ENCODE results near the gene DGKI. TPM values are rescaled to one million over a fixed set of nuclear protein-coding genes. Genes with fewer than 3 reads are reported as not detected.
A peak's percentile ranks its signal among the peaks of the same experiment; 100 is the strongest.

DGKI gene
- total and polyA plus RNA-seq, 2 donors (not counting 1 experiment from before 2014, with no cell fraction given): 0.74 to 2.1 TPM

DNA sequence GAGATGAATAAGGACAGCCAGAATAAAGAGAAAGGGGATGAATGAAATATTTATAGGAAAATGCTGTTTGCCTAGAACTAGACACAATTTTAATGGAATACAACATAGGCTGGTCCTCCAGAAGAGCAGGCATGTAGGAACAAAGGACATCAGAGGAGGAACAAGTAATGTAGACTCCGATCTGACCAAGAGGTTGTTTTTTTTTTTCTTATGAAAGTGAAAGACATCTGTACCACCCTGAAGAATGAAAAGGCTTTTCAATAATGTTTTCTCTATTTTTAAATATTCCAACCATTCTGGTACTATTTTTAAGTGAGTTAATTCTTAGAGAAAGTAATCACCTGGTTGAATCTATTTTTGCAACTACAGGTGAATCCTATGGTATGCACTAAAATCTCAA is 366.4 kb downstream of the DGKI start:
- no peak for DNase-seq (ENCODE audit: low read depth in 2 of 2)
- Histone ChIP-seq H3K9ac (ENCODE audit: insufficient read depth, low read length) (no peak overlapping the region), H4K20me1 (ENCODE audit: control insufficient read depth, extremely low read depth, insufficient read depth, low read length) (no peaks in the 10 kb centered on the region), H3K4me1 (ENCODE audit: control insufficient read depth, extremely low read depth, insufficient read depth, low read length) (no peaks in the 10 kb centered on the region), H3K4me2 (ENCODE audit: extremely low read depth, insufficient read depth, low read length) (no peak overlapping the region), H3K9me3 (ENCODE audit: control insufficient read depth, insufficient read depth, low read depth, low read length) (no peaks in the 10 kb centered on the region), H3K79me2 (ENCODE audit: control insufficient read depth, insufficient read depth, low read length) (no peaks in the 10 kb centered on the region), H3K36me3 (ENCODE audit: control insufficient read depth, insufficient read depth, low read length) (no peaks in the 10 kb centered on the region), H3K27ac (ENCODE audit: insufficient read depth, low read length) (no peak overlapping the region), H3K27me3 (ENCODE audit: control insufficient read depth, insufficient read depth, low read length) (no peaks in the 10 kb centered on the region), H3K4me3 (replicated peaks in 1 of 4; ENCODE audit: control extremely low read depth in 1 of 4, insufficient read depth in 1 of 4, low read depth in 3 of 4, low read length in 4 of 4) (no peak overlapping the region), H2AFZ (ENCODE audit: low read length) (no peak overlapping the region)
- TF ChIP-seq, protein P1, sequence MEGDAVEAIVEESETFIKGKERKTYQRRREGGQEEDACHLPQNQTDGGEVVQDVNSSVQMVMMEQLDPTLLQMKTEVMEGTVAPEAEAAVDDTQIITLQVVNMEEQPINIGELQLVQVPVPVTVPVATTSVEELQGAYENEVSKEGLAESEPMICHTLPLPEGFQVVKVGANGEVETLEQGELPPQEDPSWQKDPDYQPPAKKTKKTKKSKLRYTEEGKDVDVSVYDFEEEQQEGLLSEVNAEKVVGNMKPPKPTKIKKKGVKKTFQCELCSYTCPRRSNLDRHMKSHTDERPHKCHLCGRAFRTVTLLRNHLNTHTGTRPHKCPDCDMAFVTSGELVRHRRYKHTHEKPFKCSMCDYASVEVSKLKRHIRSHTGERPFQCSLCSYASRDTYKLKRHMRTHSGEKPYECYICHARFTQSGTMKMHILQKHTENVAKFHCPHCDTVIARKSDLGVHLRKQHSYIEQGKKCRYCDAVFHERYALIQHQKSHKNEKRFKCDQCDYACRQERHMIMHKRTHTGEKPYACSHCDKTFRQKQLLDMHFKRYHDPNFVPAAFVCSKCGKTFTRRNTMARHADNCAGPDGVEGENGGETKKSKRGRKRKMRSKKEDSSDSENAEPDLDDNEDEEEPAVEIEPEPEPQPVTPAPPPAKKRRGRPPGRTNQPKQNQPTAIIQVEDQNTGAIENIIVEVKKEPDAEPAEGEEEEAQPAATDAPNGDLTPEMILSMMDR (conservative IDR thresholded peaks at IDR 0.05 in 1 of 2, IDR thresholded peaks at IDR 0.05 in 1 of 2; ENCODE audit: low read depth in 1 of 2, low read length in 2 of 2): no peak
- no peak for TF ChIP-seq EZH2 (IDR thresholded peaks at IDR 0.05; ENCODE audit: low read length, missing control alignments)

DNA sequence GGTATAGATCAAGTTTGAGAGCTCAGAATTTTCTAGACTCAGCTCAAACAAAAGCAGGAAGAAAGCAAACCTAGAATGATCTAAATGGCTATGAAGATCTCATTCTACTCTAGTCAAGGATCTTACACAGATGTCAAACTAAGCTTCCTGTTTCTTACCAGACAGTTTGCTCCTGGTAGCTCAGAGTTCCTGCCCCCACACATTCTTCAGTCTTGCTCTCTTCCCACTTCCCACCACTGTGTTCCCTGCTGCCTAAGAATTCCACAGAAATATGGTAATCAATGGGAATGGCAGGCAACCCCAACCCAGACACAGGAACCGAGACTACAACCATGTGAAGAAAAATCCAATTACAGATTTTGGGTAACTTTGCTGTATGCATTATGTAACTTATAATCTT is 369.8 kb downstream of the DGKI start:
- no peak for TF ChIP-seq EZH2 (IDR thresholded peaks at IDR 0.05; ENCODE audit: low read length, missing control alignments)
- TF ChIP-seq, protein P1 (conservative IDR thresholded peaks at IDR 0.05 in 1 of 2, IDR thresholded peaks at IDR 0.05 in 1 of 2; ENCODE audit: low read depth in 1 of 2, low read length in 2 of 2): no peak
- no peak overlapping the region for H3K27ac ChIP-seq (ENCODE audit: insufficient read depth, low read length)
- H3K9me3 ChIP-seq (ENCODE audit: control insufficient read depth, insufficient read depth, low read depth, low read length): no peaks in the 10 kb centered on the region
- H4K20me1 ChIP-seq (ENCODE audit: control insufficient read depth, extremely low read depth, insufficient read depth, low read length): no peaks in the 10 kb centered on the region
- H3K4me2 ChIP-seq (ENCODE audit: extremely low read depth, insufficient read depth, low read length): no peak overlapping the region
- H2AFZ ChIP-seq (ENCODE audit: low read length): no peak overlapping the region
- peak in 1 of 2 donors; percentile 89 for DNase-seq (ENCODE audit: low read depth in 2 of 2)
- no peaks in the 10 kb centered on the region for H3K4me1 ChIP-seq (ENCODE audit: control insufficient read depth, extremely low read depth, insufficient read depth, low read length)
- H3K27me3 ChIP-seq (ENCODE audit: control insufficient read depth, insufficient read depth, low read length): no peaks in the 10 kb centered on the region
- no peak overlapping the region for H3K9ac ChIP-seq (ENCODE audit: insufficient read depth, low read length)
- H3K79me2 ChIP-seq (ENCODE audit: control insufficient read depth, insufficient read depth, low read length): no peaks in the 10 kb centered on the region
- no peaks in the 10 kb centered on the region for H3K36me3 ChIP-seq (ENCODE audit: control insufficient read depth, insufficient read depth, low read length)
- no peak overlapping the region for H3K4me3 ChIP-seq (replicated peaks in 1 of 4; ENCODE audit: control extremely low read depth in 1 of 4, insufficient read depth in 1 of 4, low read depth in 3 of 4, low read length in 4 of 4)

DNA sequence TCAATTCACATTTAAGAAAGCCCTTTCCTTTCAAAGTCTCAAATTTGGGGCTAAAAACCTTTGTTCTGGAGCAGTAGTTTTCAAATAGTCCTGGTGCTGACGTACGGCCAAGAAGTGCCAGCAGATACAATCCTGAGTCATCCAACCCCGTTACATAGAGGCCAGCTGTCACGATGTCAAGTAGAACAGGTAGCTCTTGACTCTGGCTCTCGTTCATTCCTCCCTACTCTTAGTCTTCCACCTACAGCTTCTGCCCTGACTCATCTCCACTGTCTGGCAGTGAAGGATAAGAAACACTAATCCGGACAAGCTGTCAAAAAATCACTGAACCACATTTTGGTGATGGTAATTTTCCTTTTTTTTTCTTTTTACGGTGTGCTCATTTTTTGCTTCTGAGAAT is 370.8 kb downstream of the DGKI start:
- no peaks in the 10 kb centered on the region for H3K79me2 ChIP-seq (ENCODE audit: control insufficient read depth, insufficient read depth, low read length)
- no peaks in the 10 kb centered on the region for H3K4me1 ChIP-seq (ENCODE audit: control insufficient read depth, extremely low read depth, insufficient read depth, low read length)
- TF ChIP-seq EZH2 (IDR thresholded peaks at IDR 0.05; ENCODE audit: low read length, missing control alignments): no peak
- TF ChIP-seq, protein P1 (conservative IDR thresholded peaks at IDR 0.05 in 1 of 2, IDR thresholded peaks at IDR 0.05 in 1 of 2; ENCODE audit: low read depth in 1 of 2, low read length in 2 of 2): no peak
- H2AFZ ChIP-seq (ENCODE audit: low read length): no peak overlapping the region
- H3K36me3 ChIP-seq (ENCODE audit: control insufficient read depth, insufficient read depth, low read length): no peaks in the 10 kb centered on the region
- no peaks in the 10 kb centered on the region for H3K27me3 ChIP-seq (ENCODE audit: control insufficient read depth, insufficient read depth, low read length)
- no peak overlapping the region for H3K4me3 ChIP-seq (replicated peaks in 1 of 4; ENCODE audit: control extremely low read depth in 1 of 4, insufficient read depth in 1 of 4, low read depth in 3 of 4, low read length in 4 of 4)
- peak in 1 of 2 donors; percentile 79 for DNase-seq (ENCODE audit: low read depth in 2 of 2)
- H4K20me1 ChIP-seq (ENCODE audit: control insufficient read depth, extremely low read depth, insufficient read depth, low read length): no peaks in the 10 kb centered on the region
- H3K9me3 ChIP-seq (ENCODE audit: control insufficient read depth, insufficient read depth, low read depth, low read length): no peaks in the 10 kb centered on the region
- no peak overlapping the region for H3K9ac ChIP-seq (ENCODE audit: insufficient read depth, low read length)
- no peak overlapping the region for H3K27ac ChIP-seq (ENCODE audit: insufficient read depth, low read length)
- H3K4me2 ChIP-seq (ENCODE audit: extremely low read depth, insufficient read depth, low read length): no peak overlapping the region
